ENCODE data around the gene GHR.

GHR gene

DNA sequence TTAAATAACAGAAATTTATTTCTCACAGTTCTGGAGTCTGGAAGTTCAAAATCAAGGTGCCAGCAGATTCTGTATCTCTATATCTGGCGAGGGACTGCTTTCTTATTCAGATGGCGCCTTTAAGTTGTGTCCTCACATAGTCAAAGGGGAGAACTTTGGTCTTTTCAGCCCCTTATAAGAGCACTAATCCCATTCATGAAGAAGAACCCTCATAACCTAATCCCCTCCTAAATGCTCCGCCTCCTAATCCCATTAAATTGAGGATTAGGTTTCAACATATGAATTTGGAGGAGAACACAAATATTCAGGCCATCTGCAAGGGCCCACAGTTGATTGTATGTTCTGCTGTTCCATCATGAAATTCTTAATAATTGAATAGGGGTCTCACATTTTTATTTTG, 322.6 kb downstream of the GHR start:
- no peak overlapping the region for H3K4me3 ChIP-seq (ENCODE audit: low read depth in 1 of 2, low read length in 1 of 2)
- no peaks in the 10 kb centered on the region for H3K27me3 ChIP-seq
- H3K4me1 ChIP-seq (ENCODE audit: control insufficient read depth in 1 of 2, insufficient read depth in 1 of 2, low read depth in 1 of 2, low read length in 1 of 2) = no peaks in the 10 kb centered on the region
- H3K36me3 ChIP-seq = no peaks in the 10 kb centered on the region
- H3K9me3 ChIP-seq = no peaks in the 10 kb centered on the region
- TF ChIP-seq, protein P1, sequence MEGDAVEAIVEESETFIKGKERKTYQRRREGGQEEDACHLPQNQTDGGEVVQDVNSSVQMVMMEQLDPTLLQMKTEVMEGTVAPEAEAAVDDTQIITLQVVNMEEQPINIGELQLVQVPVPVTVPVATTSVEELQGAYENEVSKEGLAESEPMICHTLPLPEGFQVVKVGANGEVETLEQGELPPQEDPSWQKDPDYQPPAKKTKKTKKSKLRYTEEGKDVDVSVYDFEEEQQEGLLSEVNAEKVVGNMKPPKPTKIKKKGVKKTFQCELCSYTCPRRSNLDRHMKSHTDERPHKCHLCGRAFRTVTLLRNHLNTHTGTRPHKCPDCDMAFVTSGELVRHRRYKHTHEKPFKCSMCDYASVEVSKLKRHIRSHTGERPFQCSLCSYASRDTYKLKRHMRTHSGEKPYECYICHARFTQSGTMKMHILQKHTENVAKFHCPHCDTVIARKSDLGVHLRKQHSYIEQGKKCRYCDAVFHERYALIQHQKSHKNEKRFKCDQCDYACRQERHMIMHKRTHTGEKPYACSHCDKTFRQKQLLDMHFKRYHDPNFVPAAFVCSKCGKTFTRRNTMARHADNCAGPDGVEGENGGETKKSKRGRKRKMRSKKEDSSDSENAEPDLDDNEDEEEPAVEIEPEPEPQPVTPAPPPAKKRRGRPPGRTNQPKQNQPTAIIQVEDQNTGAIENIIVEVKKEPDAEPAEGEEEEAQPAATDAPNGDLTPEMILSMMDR (IDR thresholded peaks at IDR 0.05) = no peak
- no peak overlapping the region for H3K27ac ChIP-seq

DNA sequence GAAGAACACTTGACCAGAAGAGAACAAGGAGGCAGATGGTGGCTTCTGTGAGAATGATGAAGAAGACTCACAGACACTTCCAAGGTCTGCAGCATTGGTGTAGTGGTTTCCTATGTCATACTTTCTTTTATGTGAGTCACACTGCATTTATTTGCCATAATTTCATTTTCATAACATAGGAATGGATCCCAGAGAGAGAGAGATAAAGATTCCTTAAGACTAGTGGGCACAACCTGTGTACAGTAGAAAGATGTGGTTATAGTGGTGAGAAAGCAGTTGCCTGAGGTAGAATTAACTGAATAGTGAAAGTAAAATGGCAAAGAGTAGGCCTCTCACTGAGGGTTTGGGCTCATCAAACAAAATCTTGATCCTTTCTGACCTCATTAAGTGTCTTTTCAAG, 325.8 kb downstream of the GHR start:
- no peak overlapping the region for H3K4me3 ChIP-seq (ENCODE audit: low read depth in 1 of 2, low read length in 1 of 2)
- TF ChIP-seq, protein P1 (IDR thresholded peaks at IDR 0.05) = no peak
- H3K36me3 ChIP-seq = no peaks in the 10 kb centered on the region
- no peaks in the 10 kb centered on the region for H3K27me3 ChIP-seq
- no peaks in the 10 kb centered on the region for H3K4me1 ChIP-seq (ENCODE audit: control insufficient read depth in 1 of 2, insufficient read depth in 1 of 2, low read depth in 1 of 2, low read length in 1 of 2)
- no peak overlapping the region for H3K27ac ChIP-seq
- H3K9me3 ChIP-seq = no peaks in the 10 kb centered on the region

DNA sequence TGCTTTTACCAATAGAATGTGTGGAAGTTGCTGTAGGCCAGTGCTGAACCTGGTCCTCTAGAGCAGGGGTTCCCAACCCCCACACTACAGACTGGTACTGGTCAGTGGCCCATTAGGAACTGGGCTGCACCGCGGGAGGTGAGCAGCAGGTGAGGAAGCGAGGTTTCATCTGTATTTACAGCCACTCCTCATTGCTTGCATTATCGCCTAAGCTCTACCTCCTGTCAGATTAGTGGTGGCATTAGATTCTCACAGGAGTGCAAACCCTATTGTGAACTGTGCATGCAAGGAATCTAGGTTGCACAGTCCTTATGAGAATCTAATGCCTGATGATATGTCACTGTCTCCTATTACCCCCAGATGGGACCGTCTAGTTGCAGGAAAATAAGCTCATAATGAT, 327.3 kb downstream of the GHR start:
- TF ChIP-seq, protein P1 (IDR thresholded peaks at IDR 0.05) = no peak
- Histone ChIP-seq H3K36me3 (no peaks in the 10 kb centered on the region), H3K4me3 (ENCODE audit: low read depth in 1 of 2, low read length in 1 of 2) (no peak overlapping the region), H3K27me3 (no peaks in the 10 kb centered on the region), H3K27ac (no peak overlapping the region), H3K9me3 (no peaks in the 10 kb centered on the region), H3K4me1 (ENCODE audit: control insufficient read depth in 1 of 2, insufficient read depth in 1 of 2, low read depth in 1 of 2, low read length in 1 of 2) (no peaks in the 10 kb centered on the region)

DNA sequence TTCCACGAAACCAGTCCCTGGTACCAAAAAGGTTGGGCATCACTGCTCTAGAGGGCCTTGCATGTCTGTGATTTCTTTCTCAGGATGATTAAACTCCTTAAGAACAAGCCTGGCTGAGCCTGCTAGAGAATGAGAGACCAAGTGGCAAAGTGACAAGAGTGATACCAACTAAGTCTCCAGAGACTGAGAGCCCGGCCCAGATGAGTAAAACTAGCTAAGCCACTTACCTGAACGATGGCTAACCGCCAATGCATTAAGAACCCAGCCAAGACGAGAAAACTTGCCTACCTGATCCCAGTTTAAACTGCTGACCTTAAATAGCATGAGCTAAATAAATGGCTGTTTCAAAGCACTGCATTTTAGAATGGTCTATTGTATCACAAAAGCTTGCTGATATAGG, 327.8 kb downstream of the GHR start:
- H3K36me3 ChIP-seq = no peaks in the 10 kb centered on the region
- H3K27ac ChIP-seq = no peak overlapping the region
- no peaks in the 10 kb centered on the region for H3K27me3 ChIP-seq
- H3K4me1 ChIP-seq (ENCODE audit: control insufficient read depth in 1 of 2, insufficient read depth in 1 of 2, low read depth in 1 of 2, low read length in 1 of 2) = no peaks in the 10 kb centered on the region
- no peak overlapping the region for H3K4me3 ChIP-seq (ENCODE audit: low read depth in 1 of 2, low read length in 1 of 2)
- H3K9me3 ChIP-seq = no peaks in the 10 kb centered on the region
- TF ChIP-seq, protein P1 (IDR thresholded peaks at IDR 0.05) = no peak

DNA sequence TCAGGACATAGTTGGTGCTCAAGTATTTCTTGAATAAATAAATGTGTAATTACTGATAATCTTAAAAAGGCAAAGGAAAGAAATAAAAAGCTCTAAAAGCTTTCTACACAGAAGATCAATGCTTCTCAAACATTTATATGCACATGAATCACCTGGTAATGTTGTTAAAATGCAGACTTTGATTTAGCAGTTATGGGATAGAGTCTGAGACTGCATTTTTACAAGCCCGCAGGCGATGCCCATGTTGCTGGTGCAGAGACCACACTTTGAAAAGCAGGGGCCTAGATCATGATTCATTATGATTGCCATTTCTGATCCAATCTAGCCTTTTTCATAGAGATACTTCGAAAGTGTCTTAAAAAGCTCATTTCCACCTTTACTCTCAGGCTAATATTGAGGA, 329.9 kb downstream of the GHR start:
- TF ChIP-seq, protein P1 (IDR thresholded peaks at IDR 0.05) = no peak
- H3K9me3 ChIP-seq = no peaks in the 10 kb centered on the region
- no peak overlapping the region for H3K27ac ChIP-seq
- H3K4me1 ChIP-seq (ENCODE audit: control insufficient read depth in 1 of 2, insufficient read depth in 1 of 2, low read depth in 1 of 2, low read length in 1 of 2) = peaks cover 0 to 6% of the 10 kb centered on the region in 2 experiments
- H3K36me3 ChIP-seq = no peaks in the 10 kb centered on the region
- no peak overlapping the region for H3K4me3 ChIP-seq (ENCODE audit: low read depth in 1 of 2, low read length in 1 of 2)
- peaks cover 16% of the 10 kb centered on the region for H3K27me3 ChIP-seq
